GM19324 (cell line): ENCODE data around the gene PUS3.
"Not testable (repeated sequence)": the region's sequence is repeated elsewhere in the genome, so short reads cannot be mapped to it uniquely, and the experiment has no call there.

Source experiments
- ATAC-seq: cut with Tn5 transposase; IDR thresholded peaks from one replicate; pipeline ENCODE4 v1.9.1; 2021; ENCODE audit warnings: mild to moderate bottlenecking, moderate library complexity; ENCODE audit not compliant: unreplicated experiment, low FRiP score

PUS3 gene

DNA sequence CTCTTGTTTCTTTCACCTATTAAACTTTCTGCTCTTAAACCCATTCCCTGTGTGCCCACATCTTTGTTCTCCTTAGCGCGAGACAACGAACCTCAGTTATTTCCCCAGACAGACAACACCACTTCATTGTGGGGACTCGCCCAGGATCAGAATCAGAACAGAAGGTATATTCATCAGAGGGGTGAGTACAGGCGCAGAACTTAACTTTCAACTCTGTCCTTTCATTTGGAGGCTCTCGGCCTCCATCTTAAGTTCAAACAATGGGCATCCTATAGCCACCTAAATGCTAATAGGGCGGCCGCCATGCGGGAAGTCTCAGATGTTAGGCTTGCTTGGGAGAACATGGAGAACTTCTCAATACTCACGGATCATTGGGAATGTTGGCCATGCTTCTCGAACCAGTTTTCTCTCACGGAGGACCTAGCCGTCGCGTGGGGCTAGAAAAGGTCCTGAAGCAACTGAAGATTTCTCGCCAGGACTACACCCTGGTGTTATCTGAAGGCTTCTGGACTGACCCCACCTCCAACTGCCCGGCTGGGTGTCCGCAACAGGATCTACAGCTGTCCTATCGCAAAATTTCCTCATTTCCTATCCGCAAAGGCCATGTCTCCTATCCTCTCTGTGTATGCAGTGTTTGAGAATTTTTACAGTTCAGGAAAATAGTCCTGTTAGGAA, 29.0 kb downstream of the PUS3 start:
- ATAC-seq: no peak

DNA sequence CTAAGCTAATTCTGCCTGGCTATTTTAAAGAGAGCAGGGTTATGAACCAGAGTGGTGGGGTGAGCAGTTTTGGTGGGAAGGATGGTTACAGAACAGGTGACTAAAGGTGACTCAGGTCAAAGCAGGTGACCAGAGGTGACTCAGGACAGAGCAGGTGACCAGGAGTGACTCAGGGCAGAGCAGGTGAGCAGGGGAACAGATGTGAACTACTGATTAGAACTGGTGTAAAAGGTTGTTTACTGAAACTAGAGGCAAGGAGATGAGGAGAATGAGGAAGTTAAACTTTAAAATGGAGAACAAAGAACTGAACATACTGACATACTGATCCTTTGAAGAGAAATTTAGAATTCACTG, 30.9 kb downstream of the PUS3 start:
- ATAC-seq: no peak

- no peak for ATAC-seq
These were observed 31.4 kb downstream of the PUS3 start for GRCh38 chr11:125871391-125872137.

DNA sequence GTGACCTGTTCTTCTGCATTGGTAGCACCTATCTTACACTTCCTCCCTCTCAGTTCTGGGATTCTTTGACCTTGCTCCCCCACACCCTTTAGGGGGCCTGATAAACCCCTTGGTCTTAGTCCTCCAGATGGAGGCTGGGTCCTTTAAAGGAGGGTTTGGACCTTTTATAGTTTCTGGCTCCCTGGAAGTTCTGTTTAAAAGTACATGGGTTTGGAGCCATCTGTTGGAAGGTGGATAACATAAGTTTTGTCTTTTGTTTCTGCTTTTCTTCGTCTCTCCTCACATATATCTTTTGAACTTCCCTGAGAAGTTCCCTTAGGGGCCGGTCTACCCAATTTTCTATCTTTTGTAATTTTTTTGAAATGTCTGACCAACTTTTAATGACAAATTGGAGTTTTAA, 33.5 kb downstream of the PUS3 start:
- ATAC-seq: no peak

GRCh38 chr11:125865354-125865753, 37.7 kb downstream of the PUS3 start:
- ATAC-seq: not testable (repeated sequence)

DNA sequence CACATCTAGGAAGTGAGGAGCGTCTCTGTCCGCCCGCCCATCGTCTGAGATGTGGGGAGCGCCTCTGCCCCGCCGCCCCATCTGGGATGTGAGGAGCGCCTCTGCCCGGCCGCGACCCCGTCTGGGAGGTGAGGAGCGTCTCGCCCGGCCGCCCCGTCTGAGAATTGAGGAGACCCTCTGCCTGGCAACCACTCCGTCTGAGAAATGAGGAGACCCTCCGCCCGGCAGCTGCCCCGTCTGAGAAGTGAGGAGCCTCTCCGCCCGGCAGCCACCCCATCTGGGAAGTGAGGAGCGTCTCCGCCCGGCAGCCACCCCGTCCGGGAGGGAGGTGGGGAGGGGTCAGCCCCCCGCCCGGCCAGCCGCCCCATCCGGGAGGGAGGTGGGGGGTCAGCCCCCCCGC, 40.2 kb downstream of the PUS3 start:
- ATAC-seq: not testable (repeated sequence)

DNA sequence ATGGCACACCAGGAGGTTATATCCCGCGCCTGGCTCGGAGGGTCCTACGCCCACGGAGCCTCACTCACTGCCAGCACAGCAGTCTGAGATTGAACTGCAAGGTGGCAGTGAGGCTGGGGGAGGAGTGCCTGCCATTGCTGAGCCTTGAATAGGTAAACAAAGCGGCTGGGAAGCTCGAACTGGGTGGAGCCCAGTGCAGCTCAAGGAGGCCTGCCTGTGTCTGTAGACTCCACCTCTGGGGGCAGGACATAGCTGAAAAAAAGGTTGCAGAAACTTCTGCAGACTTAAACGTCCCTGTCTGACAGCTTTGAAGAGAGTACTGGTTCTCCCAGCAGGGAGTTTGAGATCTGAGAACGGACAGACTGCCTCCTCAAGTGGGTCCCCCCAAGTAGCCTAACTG, 45.3 kb downstream of the PUS3 start:
- ATAC-seq: not testable (repeated sequence)

- no peak for ATAC-seq
These were observed 56.8 kb downstream of the PUS3 start for GRCh38 chr11:125846188-125846587.
